Esophagus mucosa (tissue), 1 donor: ENCODE measurements around the gene PNLDC1. TPM values are rescaled to one million over a fixed set of nuclear protein-coding genes. Genes with fewer than 3 reads are reported as not detected.

ENCODE experiments used
- ATAC-seq: fragments of 200-7000 bp; cut with Tn5 transposase; one replicate; pipeline ENCODE4 v1.9.1; 2020
- total RNA-seq: library from RNA; stranded (reverse); gene quantifications from one replicate; pipeline ENCODE4 v1.2.4, GENCODE V29; 2023
- donor health status: DM: yes; HTN: yes; CAD: no.

Gene PNLDC1
- total RNA-seq, 1 donor from 2014 or later: not detected

DNA sequence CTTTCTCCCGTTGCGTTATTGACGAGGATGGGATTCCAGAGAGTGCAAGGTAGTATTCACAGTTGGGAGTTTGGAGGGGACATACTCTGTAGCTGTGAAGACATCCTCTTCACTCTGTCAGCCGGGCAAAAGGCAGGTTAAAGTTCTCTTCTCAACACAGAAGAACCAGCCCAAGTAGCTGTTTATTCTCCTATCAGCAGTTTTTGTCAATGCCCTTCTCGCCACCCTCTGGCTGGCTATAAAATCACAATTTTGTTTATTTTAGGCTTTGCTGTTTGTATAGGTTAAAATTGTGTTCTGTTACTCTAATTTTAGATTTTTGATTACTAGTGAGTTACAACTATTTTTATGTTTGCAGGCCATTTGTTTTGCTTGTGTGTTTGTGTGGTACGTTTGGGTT, 52.8 kb downstream of the PNLDC1 start:
- no peak for ATAC-seq

DNA sequence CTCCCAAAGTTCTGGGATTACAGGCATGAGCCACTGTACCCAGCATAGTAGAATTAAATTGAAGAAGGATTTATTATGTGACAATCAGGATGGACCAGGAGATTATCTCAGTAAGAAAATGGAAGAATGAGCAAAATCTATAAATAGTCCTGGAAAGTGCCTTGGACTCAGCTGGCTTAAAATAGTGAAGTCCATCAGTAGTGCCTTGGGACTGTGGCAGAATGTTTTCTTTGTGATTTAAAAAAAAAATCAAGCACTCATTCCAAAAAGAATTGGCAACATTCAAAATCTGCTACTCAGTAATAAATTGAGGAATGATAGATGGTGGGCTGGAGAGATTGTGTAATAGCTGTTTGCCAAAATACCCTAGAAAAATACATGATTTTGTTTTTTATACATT, 53.7 kb downstream of the PNLDC1 start:
- no peak for ATAC-seq

DNA sequence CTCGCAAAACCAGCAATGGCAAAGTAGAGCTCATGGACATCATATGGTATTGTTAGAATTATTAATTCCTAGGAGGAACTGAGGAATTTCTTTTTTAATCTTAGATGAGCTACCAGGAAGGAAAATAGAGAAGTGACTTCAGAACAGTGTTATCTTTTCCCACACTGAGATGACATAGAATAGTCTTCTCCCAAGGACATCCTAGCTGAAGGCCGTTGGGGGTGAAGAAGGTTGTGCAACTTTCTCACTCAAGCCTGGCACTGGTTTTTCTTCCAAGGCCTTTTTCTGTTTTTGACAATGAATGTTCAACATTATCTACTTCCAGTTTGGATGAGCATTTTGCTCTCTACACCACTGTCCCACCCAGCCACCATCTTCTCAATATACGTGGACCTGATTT, 54.9 kb downstream of the PNLDC1 start:
- no peak for ATAC-seq

DNA sequence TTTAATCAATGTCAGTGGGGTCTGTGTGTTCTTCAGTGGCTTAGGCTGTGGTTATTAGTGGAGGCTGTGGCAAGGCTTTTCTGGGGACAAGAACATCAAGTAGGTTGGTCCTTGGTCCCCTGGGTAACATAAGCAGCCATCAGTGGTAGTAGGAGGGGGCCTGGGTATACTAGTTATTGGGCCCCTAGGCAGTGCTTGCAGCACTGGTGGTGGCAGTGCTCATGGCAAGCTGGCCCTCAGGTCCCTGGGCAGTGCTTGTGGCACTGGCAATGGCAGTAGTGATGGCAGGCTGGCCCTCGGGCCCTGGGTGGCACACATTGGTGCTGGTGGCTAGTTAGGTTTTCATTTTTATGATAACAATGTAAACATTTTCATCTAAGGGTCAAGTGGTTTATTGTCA, 58.2 kb downstream of the PNLDC1 start:
- ATAC-seq: no peak

DNA sequence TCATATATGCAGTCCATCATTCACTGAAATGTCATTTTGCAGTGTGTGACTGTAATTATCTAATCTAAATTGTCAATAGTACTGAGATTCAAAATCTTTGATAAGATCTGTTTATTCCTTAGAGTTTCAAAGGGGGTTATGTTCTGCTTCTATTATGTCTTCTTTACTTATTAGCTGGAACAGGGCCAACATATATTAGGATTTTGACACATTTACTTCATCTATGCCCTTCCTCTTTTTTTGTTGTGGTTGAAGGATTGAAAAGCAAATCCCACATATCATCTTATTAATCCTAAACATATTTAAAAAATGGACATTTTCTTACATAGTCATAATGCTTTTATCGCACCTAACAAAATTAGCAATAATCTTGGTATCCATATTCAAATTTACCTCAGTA, 60.4 kb downstream of the PNLDC1 start:
- no peak for ATAC-seq

DNA sequence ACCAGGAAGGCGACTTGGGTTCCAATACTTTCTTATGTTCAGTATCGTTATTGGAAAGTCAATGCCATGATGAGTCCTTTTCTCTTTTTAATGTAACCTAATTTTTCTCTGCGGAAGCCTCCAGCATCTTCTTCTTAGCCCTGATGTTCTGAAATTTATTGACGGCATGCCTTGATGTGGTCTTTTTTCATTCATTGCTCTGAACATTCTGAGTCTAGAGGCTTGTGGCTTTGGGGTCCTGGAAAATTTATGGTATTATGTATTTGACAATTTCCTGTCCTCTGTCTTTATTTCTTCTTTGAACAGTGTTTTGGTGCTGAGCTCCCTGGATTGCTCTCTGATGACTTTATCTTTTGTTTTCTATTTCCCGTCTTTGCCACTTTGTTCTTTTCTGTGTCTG, 62.0 kb downstream of the PNLDC1 start:
- no peak for ATAC-seq

DNA sequence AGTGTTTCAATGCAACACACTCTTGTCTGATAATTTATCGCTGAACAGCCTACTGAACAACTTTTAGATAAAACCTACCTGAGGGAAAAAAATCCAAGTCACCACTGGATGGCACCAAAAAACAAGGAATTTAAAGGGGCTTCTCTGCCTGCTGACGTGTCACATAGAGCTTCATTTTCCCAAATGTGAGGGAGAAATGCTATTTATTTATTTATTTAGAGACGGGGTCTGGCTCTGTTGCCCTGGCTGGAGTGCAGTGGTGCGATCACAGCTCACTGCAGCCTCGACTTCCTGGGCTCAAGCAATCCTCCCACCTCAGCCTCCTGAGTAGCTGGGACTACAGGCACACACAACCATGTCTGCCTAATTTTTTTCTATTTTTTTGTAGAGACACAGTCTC, 63.3 kb downstream of the PNLDC1 start:
- ATAC-seq: peak; percentile 49

DNA sequence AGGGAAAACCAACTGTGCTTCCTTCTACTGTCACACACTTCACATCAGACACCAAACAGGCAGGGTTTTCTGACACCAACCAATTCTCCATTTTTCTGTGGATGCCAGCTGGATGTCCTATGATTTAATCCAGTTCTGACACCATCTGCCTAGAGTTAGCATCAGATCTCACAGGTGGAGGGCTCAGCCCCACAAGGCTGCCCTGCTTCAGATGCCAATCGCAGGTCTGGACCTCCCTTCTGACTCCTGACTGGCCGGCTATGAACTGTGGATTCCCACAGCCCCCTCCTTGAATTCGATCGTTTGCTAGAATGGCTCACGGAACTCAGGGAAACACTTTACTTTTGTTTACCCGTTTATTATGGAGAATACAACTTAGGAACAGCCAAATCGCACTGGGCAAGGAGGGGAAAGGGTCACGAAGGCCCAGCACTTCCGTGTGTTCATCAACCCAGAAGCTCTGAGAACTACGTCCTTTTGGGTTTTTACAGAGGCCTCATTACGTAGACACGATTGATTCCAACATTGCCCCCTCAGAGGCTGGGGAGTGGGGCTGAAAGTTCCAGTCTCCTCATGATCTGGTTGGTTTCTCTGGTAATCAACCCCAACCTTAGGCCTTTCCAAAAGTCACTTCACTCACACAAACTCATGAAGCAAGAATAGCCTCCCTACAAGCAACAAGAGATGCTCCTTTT, 65.3 kb downstream of the PNLDC1 start:
- no peak for ATAC-seq

DNA sequence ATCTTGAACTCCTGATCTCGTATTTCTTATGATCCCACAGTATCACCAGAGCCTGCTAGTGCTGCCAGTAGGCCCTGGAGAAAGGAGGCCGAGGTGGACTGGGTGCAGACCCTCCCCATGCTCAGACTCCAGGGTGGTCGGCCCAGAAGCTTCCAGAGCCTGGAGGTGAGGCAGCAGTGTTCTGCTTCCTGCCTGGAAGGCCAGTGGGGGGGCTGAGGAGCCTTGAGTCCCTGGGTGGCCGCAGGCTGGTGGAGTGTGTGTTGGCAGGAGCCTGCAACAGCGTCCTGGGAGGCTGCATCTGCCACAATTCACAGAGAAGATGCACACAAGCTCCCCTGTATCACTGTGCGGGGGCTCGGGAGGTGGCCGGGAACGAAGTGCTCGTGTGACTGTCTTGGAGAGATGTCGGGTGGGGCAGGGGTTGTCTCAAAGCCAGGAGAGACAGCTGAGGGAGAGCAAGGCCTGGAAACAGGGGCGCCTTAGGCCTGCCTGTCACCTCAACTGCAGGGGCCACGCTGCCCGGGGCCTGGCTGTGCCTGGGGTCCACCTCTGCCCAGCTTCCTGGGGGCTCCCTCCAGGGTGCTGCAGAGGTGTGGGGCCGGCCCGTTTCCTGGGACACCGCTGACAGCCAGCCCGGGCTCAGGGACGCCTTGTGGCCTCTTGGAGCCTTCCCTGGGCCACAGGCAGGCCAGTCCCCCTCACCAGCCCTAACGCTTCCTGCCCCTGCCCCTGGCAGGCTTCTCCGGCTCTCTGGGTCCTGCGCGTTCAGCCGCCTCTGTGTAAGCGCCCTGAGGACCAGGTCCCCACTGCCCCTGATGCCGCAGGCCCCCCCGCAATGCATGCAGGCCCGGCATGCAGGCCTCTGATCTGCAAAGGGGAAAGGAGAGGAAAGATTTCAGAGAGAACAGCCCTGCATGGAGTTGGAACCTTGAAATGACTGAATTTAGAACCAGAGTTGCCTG, 66.5 kb downstream of the PNLDC1 start:
- no peak for ATAC-seq

Other genes with a start within 250 kb of the PNLDC1 start
- gene SOD2, start 107.0 kb upstream of the PNLDC1 start, total RNA-seq: 280 TPM
- gene WTAP, start 72.8 kb upstream of the PNLDC1 start, total RNA-seq: 71.0 TPM
- 151 TPM for gene ACAT2, start 38.2 kb upstream of the PNLDC1 start, total RNA-seq
- gene TCP1, start 10.7 kb upstream of the PNLDC1 start, total RNA-seq: 120 TPM
- 53.9 TPM for gene MRPL18, start 9.8 kb upstream of the PNLDC1 start, total RNA-seq
- not detected for gene MAS1, start 90.7 kb downstream of the PNLDC1 start, total RNA-seq
- gene IGF2R, start 168.8 kb downstream of the PNLDC1 start, total RNA-seq: 53.5 TPM